ENCODE results near the gene MFAP4.

DNA sequence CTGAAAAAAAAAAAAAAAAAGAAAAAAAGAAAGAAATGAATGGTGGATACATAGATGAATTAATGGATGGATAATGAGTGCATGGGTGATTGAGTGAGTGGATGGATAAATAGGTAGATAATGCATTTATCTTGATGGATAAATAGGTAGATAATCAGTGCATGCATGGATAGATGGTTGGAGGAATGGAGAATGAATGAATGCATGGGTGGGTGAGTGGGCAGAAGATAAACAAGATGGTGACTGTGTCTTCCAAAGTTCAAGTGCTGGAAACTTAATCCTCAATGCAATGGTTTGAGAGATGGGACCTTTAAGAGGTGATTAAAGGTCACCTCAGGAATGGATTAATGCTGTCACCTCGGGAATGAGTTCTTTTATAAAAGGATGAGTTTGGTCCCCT is 17.3 kb upstream of the MFAP4 start:
- TF ChIP-seq, protein P1, sequence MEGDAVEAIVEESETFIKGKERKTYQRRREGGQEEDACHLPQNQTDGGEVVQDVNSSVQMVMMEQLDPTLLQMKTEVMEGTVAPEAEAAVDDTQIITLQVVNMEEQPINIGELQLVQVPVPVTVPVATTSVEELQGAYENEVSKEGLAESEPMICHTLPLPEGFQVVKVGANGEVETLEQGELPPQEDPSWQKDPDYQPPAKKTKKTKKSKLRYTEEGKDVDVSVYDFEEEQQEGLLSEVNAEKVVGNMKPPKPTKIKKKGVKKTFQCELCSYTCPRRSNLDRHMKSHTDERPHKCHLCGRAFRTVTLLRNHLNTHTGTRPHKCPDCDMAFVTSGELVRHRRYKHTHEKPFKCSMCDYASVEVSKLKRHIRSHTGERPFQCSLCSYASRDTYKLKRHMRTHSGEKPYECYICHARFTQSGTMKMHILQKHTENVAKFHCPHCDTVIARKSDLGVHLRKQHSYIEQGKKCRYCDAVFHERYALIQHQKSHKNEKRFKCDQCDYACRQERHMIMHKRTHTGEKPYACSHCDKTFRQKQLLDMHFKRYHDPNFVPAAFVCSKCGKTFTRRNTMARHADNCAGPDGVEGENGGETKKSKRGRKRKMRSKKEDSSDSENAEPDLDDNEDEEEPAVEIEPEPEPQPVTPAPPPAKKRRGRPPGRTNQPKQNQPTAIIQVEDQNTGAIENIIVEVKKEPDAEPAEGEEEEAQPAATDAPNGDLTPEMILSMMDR (IDR thresholded peaks at IDR 0.05): no peak
- TF ChIP-seq POLR2A (IDR thresholded peaks at IDR 0.05): no peak

Data from heart left ventricle (tissue), 13 donors.